BE2C (cell line): ENCODE measurements around the gene TMEM108.

Source experiments
- DNase-seq: peaks from one replicate; pipeline ENCODE4 v3.0.0-alpha.2; 2020
- H3K27me3 ChIP-seq: fragments of 250-450 bp; sonication (Bioruptor Pico); 2 replicates; pipeline ENCODE4 v1.5.1; 2020; ENCODE audit warnings: mild to moderate bottlenecking
- H3K36me3 ChIP-seq: fragments of 250-450 bp; sonication (Bioruptor Pico); 2 replicates; pipeline ENCODE4 v1.5.1; 2020; ENCODE audit warnings: mild to moderate bottlenecking
- H3K4me1 ChIP-seq: fragments of 250-450 bp; sonication (Bioruptor Pico); 2 replicates; pipeline ENCODE4 v1.5.1; 2020
- H3K4me3 ChIP-seq: 2 replicates; pipeline ENCODE4 v1.5.1; 2011; ENCODE audit warnings: low read depth, low read length
- H3K9me3 ChIP-seq: fragments of 250-450 bp; sonication (Bioruptor Pico); 2 replicates; pipeline ENCODE4 v1.5.1; 2020
- TF ChIP-seq, protein P1 (sequence below): IDR thresholded peaks from 2 replicates; pipeline ENCODE4 v1.5.1; 2012; ENCODE audit warnings: mild to moderate bottlenecking, low read depth, low read length

The TMEM108 gene

GRCh38 chr3:133049491-133049890, 11.3 kb downstream of the TMEM108 start:
- TF ChIP-seq, protein P1, sequence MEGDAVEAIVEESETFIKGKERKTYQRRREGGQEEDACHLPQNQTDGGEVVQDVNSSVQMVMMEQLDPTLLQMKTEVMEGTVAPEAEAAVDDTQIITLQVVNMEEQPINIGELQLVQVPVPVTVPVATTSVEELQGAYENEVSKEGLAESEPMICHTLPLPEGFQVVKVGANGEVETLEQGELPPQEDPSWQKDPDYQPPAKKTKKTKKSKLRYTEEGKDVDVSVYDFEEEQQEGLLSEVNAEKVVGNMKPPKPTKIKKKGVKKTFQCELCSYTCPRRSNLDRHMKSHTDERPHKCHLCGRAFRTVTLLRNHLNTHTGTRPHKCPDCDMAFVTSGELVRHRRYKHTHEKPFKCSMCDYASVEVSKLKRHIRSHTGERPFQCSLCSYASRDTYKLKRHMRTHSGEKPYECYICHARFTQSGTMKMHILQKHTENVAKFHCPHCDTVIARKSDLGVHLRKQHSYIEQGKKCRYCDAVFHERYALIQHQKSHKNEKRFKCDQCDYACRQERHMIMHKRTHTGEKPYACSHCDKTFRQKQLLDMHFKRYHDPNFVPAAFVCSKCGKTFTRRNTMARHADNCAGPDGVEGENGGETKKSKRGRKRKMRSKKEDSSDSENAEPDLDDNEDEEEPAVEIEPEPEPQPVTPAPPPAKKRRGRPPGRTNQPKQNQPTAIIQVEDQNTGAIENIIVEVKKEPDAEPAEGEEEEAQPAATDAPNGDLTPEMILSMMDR = no peak

GRCh38 chr3:133050891-133051290, 12.7 kb downstream of the TMEM108 start:
- no peak overlapping the region for H3K4me3 ChIP-seq
- peaks cover 26% of the 10 kb centered on the region for H3K36me3 ChIP-seq
- no peaks in the 10 kb centered on the region for H3K9me3 ChIP-seq
- TF ChIP-seq, protein P1 = no peak
- H3K4me1 ChIP-seq = peaks cover 41% of the 10 kb centered on the region
- no peaks in the 10 kb centered on the region for H3K27me3 ChIP-seq
- no peak for DNase-seq

More at GRCh38 chr3:133049491-133049890, 11.3 kb downstream of the TMEM108 start:
- Histone ChIP-seq H3K27me3 (no peaks in the 10 kb centered on the region), H3K36me3 (peaks cover 37% of the 10 kb centered on the region), H3K4me3 (no peak overlapping the region), H3K9me3 (no peaks in the 10 kb centered on the region), H3K4me1 (peaks cover 37% of the 10 kb centered on the region)
- no peak for DNase-seq

GRCh38 chr3:133053532-133053931, 15.3 kb downstream of the TMEM108 start:
- H3K9me3 ChIP-seq = no peaks in the 10 kb centered on the region
- TF ChIP-seq, protein P1 = no peak
- no peak for DNase-seq
- no peak overlapping the region for H3K4me3 ChIP-seq
- peaks cover 6% of the 10 kb centered on the region for H3K36me3 ChIP-seq
- no peaks in the 10 kb centered on the region for H3K27me3 ChIP-seq
- H3K4me1 ChIP-seq = peaks cover 23% of the 10 kb centered on the region

GRCh38 chr3:133054586-133054985, 16.4 kb downstream of the TMEM108 start:
- no peaks in the 10 kb centered on the region for H3K27me3 ChIP-seq
- no peak overlapping the region for H3K4me3 ChIP-seq
- peaks cover 19% of the 10 kb centered on the region for H3K4me1 ChIP-seq
- DNase-seq = no peak
- H3K36me3 ChIP-seq = peaks cover 8% of the 10 kb centered on the region
- TF ChIP-seq, protein P1 = no peak
- H3K9me3 ChIP-seq = no peaks in the 10 kb centered on the region

DNA sequence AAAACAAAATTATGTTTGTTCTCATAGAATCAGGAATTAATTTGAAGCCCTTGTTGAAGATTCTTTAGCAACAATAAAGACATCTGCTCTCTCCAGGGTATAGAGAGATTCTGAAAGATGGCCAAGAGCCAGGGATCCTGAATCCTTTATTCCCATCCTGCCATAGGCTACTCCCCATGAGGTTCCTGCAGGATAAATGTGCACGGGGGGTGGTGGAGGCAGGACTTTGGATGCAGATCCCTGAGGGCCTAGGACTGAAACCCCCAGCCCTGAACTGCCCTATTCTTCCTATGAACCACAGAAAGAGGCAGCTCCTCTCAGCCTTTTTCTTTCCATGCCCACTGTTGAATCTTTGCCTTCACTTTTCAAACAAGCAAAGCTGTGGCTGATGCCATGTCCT, 17.1 kb downstream of the TMEM108 start:
- Histone ChIP-seq H3K27me3 (no peaks in the 10 kb centered on the region), H3K9me3 (no peaks in the 10 kb centered on the region), H3K36me3 (peaks cover 10% of the 10 kb centered on the region), H3K4me3 (no peak overlapping the region), H3K4me1 (peaks cover 19% of the 10 kb centered on the region)
- no peak for DNase-seq
- TF ChIP-seq, protein P1 = no peak

- TF ChIP-seq, protein P1 = no peak
- no peak overlapping the region for H3K4me3 ChIP-seq
- no peaks in the 10 kb centered on the region for H3K9me3 ChIP-seq
- no peaks in the 10 kb centered on the region for H3K27me3 ChIP-seq
- DNase-seq = no peak
- peaks cover 21% of the 10 kb centered on the region for H3K36me3 ChIP-seq
- H3K4me1 ChIP-seq = peaks cover 18% of the 10 kb centered on the region
These were observed 20.1 kb downstream of the TMEM108 start for GRCh38 chr3:133058243-133058642.
